ENCODE data around the gene RTL10.

Gene RTL10

DNA sequence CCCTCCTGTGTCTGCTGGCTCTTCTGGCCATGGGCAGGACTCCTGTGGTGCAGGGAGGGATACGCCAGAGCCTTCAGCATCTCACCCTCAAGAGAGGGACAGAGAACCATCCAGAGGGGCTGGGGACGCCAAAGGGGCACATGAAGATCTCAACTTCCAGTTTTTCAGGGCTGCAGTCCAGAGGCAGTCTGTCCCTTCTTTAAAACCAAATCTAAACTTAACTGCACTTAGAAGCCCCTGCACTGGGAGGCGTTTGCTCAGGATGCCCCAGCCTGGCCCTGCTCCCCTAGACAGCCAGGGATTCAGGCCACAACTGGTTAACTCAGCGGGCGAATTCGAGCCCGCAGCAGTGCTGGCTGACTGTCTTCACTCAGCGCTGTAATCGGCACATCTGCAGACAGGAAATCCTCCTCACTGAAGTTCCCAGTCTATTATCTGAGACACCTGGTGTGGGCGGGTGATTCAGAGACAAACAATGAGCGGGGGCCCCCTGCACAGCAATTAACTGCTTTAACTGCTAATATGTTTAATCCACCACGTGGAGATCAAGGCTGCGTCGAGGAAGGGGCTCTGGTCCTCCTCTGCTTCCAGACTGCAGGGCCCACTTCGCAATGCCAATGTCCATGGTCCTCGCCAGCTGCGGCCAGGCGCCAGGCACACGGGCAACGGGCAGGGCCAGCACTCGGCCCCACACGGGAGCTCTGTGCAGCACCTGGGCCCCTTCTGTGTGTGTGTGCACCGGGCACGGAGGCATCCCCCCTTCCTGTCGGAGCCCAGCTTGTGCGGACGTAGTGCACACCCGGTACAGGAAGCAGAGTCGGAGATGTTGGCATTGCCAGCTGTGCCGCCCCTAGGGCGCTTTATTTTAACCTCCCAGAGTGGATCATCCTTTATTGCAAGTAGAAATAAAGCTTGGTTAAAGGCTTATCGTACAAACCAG lies 36.9 kb upstream of the RTL10 start:
- Histone ChIP-seq H3K4me3 (ENCODE audit: low read depth, low read length) (peak overlapping the region; percentile 15), H3K27me3 (no peaks in the 10 kb centered on the region), H3K9me3 (no peaks in the 10 kb centered on the region), H3K36me3 (no peaks in the 10 kb centered on the region; the same call in 1 of the 2 replicates), H3K4me1 (peaks cover 25% of the 10 kb centered on the region)
- DNase-seq: peak; percentile 78
- TF ChIP-seq, protein P1, sequence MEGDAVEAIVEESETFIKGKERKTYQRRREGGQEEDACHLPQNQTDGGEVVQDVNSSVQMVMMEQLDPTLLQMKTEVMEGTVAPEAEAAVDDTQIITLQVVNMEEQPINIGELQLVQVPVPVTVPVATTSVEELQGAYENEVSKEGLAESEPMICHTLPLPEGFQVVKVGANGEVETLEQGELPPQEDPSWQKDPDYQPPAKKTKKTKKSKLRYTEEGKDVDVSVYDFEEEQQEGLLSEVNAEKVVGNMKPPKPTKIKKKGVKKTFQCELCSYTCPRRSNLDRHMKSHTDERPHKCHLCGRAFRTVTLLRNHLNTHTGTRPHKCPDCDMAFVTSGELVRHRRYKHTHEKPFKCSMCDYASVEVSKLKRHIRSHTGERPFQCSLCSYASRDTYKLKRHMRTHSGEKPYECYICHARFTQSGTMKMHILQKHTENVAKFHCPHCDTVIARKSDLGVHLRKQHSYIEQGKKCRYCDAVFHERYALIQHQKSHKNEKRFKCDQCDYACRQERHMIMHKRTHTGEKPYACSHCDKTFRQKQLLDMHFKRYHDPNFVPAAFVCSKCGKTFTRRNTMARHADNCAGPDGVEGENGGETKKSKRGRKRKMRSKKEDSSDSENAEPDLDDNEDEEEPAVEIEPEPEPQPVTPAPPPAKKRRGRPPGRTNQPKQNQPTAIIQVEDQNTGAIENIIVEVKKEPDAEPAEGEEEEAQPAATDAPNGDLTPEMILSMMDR (IDR thresholded peaks at IDR 0.05; ENCODE audit: low read depth, low read length): no peak

DNA sequence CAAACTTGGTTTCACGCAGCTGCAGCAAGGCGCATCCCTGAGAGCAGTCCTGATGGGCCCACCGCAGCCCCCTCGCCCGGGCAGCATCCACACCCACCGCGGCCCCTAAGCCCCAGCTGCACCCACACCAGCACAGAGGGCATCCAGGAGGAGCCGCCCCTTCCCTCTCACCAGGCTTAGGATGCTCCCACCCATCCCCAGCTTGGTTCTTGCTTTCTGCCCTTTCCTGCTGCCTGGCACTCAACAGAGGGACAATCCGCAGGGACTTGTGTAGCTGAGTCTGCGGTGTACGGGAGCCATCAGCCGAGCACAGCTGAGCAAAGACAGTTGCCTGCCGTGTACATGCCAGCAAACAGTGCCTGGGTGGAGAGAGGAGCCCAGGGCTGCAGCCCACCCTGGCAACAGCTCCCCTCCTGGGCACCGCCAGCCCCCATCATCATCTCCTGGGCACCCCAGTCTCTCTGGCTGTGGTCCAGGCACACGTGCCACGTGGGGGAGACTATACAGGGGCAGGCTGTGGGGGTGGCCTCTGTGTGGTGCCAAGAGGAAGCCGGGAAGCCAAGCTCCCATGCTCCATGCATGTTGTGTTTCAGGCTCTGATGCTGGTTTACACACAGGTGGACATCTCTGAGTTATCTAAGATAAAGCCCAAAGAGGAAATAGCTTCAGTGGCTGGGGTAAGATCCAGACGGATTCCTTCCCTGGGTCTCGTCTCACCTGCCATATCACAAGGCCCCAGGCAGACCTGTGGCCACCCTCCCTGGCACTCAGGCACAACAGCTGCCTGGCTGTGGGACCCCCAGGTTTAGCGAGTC lies 36.0 kb upstream of the RTL10 start:
- no peaks in the 10 kb centered on the region for H3K27me3 ChIP-seq
- TF ChIP-seq, protein P1 (IDR thresholded peaks at IDR 0.05; ENCODE audit: low read depth, low read length): no peak
- peaks cover 25% of the 10 kb centered on the region for H3K4me1 ChIP-seq
- H3K9me3 ChIP-seq: no peaks in the 10 kb centered on the region
- no peak overlapping the region for H3K4me3 ChIP-seq (ENCODE audit: low read depth, low read length)
- no peaks in the 10 kb centered on the region; the same call in 1 of the 2 replicates for H3K36me3 ChIP-seq
- no peak for DNase-seq

DNA sequence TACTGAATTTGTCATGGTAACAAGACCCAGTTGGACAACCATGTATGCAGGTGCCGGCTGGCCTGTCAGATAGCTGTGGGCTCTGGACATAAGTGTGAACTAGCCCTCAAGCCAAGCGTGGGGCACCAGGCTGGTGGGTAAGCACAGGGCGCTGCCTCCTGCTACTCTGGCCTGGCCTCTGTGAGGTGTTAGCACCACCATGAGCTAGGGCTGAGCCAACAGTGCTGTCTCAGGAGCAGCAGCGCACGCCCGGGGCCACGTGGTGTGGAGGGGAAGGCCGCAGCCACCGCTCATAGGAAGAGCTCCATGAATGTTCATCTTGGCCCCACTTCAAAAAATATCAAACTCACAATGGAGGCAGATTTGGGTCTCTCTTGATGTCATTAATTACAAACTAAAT lies 35.3 kb upstream of the RTL10 start:
- H3K4me1 ChIP-seq: peaks cover 25% of the 10 kb centered on the region
- no peak for DNase-seq

DNA sequence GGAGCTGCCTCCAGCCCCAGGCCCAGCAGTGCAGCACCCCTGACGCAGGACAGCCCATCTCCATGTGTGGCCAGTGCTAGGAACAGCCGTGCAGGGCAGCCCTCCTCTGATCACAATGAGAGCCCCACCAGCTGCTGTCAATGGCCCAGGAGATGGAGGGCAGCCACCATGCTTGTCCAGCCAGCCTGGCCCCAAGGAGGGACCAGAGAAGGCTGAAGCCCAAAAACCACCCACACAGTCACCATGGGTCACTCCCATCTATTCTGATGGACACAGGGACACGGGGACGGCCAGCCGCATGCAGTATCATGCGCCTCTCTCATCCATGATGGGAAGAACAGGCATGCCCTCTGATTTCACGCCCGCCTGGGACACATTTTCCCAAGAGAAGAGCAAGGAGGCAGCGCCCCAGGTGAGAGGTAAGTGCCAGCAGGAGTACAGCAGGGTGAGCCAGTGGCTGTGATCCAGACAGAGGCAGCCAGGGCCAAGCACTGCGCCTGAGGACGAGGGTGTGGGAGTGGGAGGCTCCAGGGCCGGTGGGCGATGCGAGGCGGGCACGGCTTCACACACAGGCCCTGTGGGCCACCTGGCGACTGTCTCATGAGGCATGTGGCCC lies 33.6 kb upstream of the RTL10 start:
- Histone ChIP-seq H3K4me1 (peaks cover 25% of the 10 kb centered on the region), H3K4me3 (ENCODE audit: low read depth, low read length) (no peak overlapping the region), H3K36me3 (no peaks in the 10 kb centered on the region; the same call in 1 of the 2 replicates), H3K9me3 (no peaks in the 10 kb centered on the region), H3K27me3 (no peaks in the 10 kb centered on the region)
- TF ChIP-seq, protein P1 (IDR thresholded peaks at IDR 0.05; ENCODE audit: low read depth, low read length): no peak
- no peak for DNase-seq

More for the DNA sequence above, 35.3 kb upstream of the RTL10 start:
- no peaks in the 10 kb centered on the region for H3K9me3 ChIP-seq
- no peaks in the 10 kb centered on the region for H3K27me3 ChIP-seq
- H3K4me3 ChIP-seq (ENCODE audit: low read depth, low read length): no peak overlapping the region
- TF ChIP-seq, protein P1 (IDR thresholded peaks at IDR 0.05; ENCODE audit: low read depth, low read length): no peak
- no peaks in the 10 kb centered on the region; the same call in 1 of the 2 replicates for H3K36me3 ChIP-seq

DNA sequence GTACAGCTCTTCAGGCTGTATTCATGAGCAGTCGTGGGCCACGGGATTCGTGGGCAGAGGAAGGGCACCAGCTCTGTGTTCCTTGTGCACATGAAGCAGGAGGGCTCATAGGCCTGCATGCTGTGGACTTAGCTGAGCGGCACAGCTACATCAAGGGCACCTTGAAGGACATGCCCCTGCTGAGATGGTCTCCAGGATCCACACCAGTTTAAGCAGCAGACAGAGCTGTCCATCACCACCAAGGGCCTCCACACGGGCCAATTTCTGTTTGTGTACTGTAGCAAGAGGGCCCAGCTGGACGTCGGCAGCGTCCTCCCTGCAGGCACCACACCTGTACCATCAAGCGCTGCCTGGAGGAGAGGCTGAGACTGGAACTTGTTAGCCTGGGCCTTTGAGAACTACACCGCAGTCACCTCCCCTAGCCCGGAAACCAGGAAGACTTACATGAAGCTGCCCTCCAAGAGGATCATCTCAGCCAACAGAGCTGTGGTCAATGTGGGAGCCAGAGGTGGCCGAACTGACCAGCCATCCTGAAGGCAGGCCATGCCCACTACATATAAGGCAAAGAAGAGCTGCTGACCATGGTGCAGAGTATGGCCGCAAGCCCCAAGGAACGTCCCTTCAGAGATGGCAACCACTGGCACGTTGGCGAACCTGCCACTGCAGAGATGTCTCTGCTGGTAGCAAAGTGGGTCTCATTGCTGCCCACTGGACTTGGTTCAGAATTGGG lies 32.7 kb upstream of the RTL10 start:
- DNase-seq: peak; percentile 4
- no peak overlapping the region for H3K4me3 ChIP-seq (ENCODE audit: low read depth, low read length)
- no peaks in the 10 kb centered on the region for H3K27me3 ChIP-seq
- H3K9me3 ChIP-seq: no peaks in the 10 kb centered on the region
- TF ChIP-seq, protein P1 (IDR thresholded peaks at IDR 0.05; ENCODE audit: low read depth, low read length): no peak
- H3K36me3 ChIP-seq: no peaks in the 10 kb centered on the region; the same call in 1 of the 2 replicates
- H3K4me1 ChIP-seq: peaks cover 18% of the 10 kb centered on the region
